H1 (cell line): ENCODE data around the gene MXI1. TPM values are rescaled to one million over a fixed set of nuclear protein-coding genes. Genes with fewer than 3 reads are reported as not detected.

Experiments
- ASH2L ChIP-seq: fragments of 200-600, 300-600 bp; sonication (generic); IDR thresholded peaks from one replicate; pipeline ENCODE4 v1.7.1; 2017; ENCODE audit warnings: low read length
- BACH1 ChIP-seq: IDR thresholded peaks from 2 replicates; pipeline ENCODE4 v1.6.1; 2012; ENCODE audit warnings: low read length, improper control_type of control experiment
- CREB1 ChIP-seq: IDR thresholded peaks from 2 replicates; pipeline ENCODE4 v1.6.1; 2012; ENCODE audit warnings: inconsistent platforms
- MAX ChIP-seq: IDR thresholded peaks from 2 replicates; pipeline ENCODE4 v1.6.1; 2012; ENCODE audit warnings: inconsistent platforms
- NANOG ChIP-seq: IDR thresholded peaks from 2 replicates; pipeline ENCODE4 v1.6.1; 2011; ENCODE audit warnings: low read length, low read depth, mild to moderate bottlenecking, inconsistent platforms; ENCODE audit not compliant: insufficient read depth, poor library complexity, severe bottlenecking
- RXRA ChIP-seq: IDR thresholded peaks from 2 replicates; pipeline ENCODE4 v1.6.1; 2011; ENCODE audit warnings: low read depth, mild to moderate bottlenecking, low read length, moderate library complexity; ENCODE audit not compliant: insufficient read depth
- SP1 ChIP-seq: IDR thresholded peaks from 2 replicates; pipeline ENCODE4 v1.6.1; 2011; ENCODE audit warnings: low read depth, low read length
- polyA plus RNA-seq, 7 experiments: library from polyadenylated mRNA; depleted of rRNA in 3 of 7; stranded (reverse) in 5 of 7; unstranded in 2 of 7; fragments of >200 nt in 5 of 7; fragments of 200-250 nt in 2 of 7; gene quantifications; 1 replicate in 5 of 7; 2 replicates in 1 of 7; 4 replicates in 1 of 7; pipeline versions ENCODE4 v1.2.1 to v1.2.3, GENCODE V29; 2011 to 2013; ENCODE audit warnings: missing spikeins in 2 of 7, mixed read lengths in 2 of 7
- total RNA-seq: library from RNA; stranded (reverse); fragmentation: NEBNext Ultra II Directional; extraction: Animal tissue kit (Norgen Biotek cat#: 25700); gene quantifications from 2 replicates; pipeline ENCODE4 v1.2.1, GENCODE V29; 2021

The MXI1 gene
- total and polyA plus RNA-seq, 2 of the 8 experiments (the other 6 are each of a cell fraction or from before 2014, with no cell fraction given) = 5.7 to 8.8 TPM

- TF ChIP-seq CREB1 (no peak), RXRA (no peak), BACH1 (no peak), SP1 (no peak), ASH2L (no peak), MAX (no peak), NANOG (no peak)
Observed at GRCh38 chr10:110335314-110336064, 128.1 kb downstream of the MXI1 start (continued).
